ENCODE data around the gene PDZRN4. TPM values are rescaled to one million over a fixed set of nuclear protein-coding genes. Genes with fewer than 3 reads are reported as not detected.

PDZRN4 gene
- total RNA-seq, 1 donor from 2014 or later: 0.14 TPM

DNA sequence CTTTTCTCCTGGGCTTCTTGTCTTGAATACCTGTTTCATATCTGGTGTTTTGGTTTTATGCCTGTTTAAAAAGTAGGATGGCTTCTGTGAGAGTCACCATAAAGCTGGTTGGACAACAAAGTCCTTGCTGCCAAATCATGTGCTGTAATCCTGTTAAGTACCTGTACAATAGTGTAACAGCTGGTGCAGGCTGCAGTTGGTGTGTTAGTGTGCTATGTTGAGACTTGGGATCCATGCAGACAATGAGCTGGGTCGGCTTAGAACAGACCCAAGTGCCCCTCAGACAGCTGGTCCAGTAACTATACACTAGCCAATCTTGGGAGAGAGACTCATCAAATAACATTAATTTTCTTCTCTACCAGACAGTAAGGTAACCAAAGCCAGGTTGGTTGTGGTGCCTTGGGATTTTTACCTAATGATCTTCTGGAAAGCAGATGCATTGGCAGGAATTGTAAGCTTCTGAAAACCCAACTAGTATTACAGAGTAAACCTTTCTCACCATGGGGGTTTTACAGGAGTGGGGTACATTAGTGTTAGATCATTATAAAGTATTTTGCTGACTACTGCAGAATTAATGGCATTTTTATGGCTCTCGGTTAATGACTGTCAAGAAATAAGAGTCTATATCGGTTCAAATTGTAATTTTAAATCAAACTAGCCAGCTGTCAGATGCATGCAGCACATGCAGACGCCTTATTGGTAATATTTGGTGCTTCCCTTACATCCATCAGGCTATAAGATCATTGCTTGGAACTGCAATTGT lies 231.2 kb downstream of the PDZRN4 start:
- no peak overlapping the region for H3K4me3 ChIP-seq
- peaks cover 6% of the 10 kb centered on the region for H3K9me3 ChIP-seq (replicated peaks)
- no peak for DNase-seq
- H3K4me1 ChIP-seq: no peaks in the 10 kb centered on the region
- TF ChIP-seq CTCF (IDR thresholded peaks at IDR 0.05; ENCODE audit: borderline replicate concordance): no peak
- no peak overlapping the region for H3K27ac ChIP-seq (replicated peaks)
- no peaks in the 10 kb centered on the region for H3K27me3 ChIP-seq (ENCODE audit: low read depth)
- no peaks in the 10 kb centered on the region for H3K36me3 ChIP-seq
- intact Hi-C loops (cut with micrococcal nuclease): no loop called here

DNA sequence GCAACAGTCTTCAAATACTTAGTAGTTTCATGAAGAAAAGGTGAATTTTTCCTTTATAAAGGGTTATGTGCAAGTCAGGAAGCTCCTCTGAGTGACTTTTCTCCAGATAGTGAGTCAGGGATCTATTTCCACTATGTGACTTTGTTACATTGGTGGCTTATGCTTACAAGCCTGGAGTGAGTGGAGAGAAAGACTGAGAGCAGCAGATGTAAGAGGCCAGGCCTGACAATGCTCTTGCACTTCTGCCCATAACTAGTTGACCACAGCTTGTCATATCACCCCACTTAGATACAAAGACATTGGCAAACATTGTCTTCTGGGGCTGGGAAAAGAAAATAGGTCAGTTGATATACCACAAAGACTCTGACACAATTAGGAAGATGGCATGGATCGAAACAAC lies 236.5 kb downstream of the PDZRN4 start:
- H3K9me3 ChIP-seq (replicated peaks): no peaks in the 10 kb centered on the region
- intact Hi-C loops (cut with micrococcal nuclease): no loop called here

DNA sequence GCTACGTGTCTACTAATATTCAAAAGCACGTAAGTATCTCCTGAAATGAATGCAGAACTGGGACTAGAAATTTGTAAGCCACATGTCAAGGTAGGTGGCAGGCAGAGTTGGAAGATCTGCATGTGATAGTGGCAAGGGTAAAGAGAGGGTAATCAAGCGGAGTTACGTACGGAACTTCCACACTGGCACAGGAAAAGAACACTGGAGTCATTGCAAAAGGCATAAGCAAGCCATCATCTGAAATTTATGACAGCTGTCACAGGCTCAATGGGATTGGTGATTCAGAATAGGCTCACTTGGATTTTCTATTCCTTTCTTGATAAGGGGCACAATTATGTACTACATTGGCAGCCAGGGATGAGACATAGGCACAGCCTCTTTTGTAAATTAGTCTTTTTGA lies 245.3 kb downstream of the PDZRN4 start:
- TF ChIP-seq CTCF (IDR thresholded peaks at IDR 0.05; ENCODE audit: borderline replicate concordance): no peak
- intact Hi-C loops (cut with micrococcal nuclease): no loop called here
- H3K27me3 ChIP-seq (ENCODE audit: low read depth): no peaks in the 10 kb centered on the region
- H3K36me3 ChIP-seq: no peaks in the 10 kb centered on the region
- no peak overlapping the region for H3K4me3 ChIP-seq
- no peaks in the 10 kb centered on the region for H3K4me1 ChIP-seq
- H3K27ac ChIP-seq (replicated peaks): no peak overlapping the region
- no peaks in the 10 kb centered on the region for H3K9me3 ChIP-seq (replicated peaks)
- DNase-seq: no peak

More for the DNA sequence above, 236.5 kb downstream of the PDZRN4 start:
- Histone ChIP-seq H3K27ac (replicated peaks) (no peak overlapping the region), H3K4me1 (no peaks in the 10 kb centered on the region), H3K4me3 (no peak overlapping the region), H3K36me3 (no peaks in the 10 kb centered on the region), H3K27me3 (ENCODE audit: low read depth) (no peaks in the 10 kb centered on the region)
- no peak for TF ChIP-seq CTCF (IDR thresholded peaks at IDR 0.05; ENCODE audit: borderline replicate concordance)
- DNase-seq: no peak

DNA sequence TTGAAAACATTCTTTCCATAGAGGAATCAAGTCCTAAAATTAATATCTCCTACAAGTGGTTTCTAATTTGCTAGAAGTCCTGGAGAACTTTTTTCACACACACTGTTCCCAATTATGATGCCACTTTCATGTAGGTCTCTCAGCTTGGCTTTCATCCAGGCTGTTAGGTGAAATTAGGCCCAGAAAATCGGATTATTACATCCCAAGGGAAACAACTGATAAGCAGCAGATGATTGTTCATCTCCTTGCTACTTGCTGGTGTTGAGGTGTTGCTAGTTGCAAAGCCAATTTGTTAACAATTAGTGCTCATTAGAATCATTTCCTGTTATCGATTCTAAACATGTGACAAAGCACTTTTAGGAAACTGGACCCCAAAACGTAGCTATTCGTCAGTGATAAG lies 248.0 kb downstream of the PDZRN4 start:
- Histone ChIP-seq H3K9me3 (replicated peaks) (no peaks in the 10 kb centered on the region), H3K4me1 (no peaks in the 10 kb centered on the region), H3K27me3 (ENCODE audit: low read depth) (no peaks in the 10 kb centered on the region), H3K4me3 (no peak overlapping the region), H3K36me3 (no peaks in the 10 kb centered on the region), H3K27ac (replicated peaks) (no peak overlapping the region)
- TF ChIP-seq CTCF (IDR thresholded peaks at IDR 0.05; ENCODE audit: borderline replicate concordance): no peak
- DNase-seq: no peak
- intact Hi-C loops (cut with micrococcal nuclease): no loop called here

GRCh38 chr12:41437563-41437962 lies 249.4 kb downstream of the PDZRN4 start:
- Histone ChIP-seq H3K4me1 (no peaks in the 10 kb centered on the region), H3K27me3 (ENCODE audit: low read depth) (no peaks in the 10 kb centered on the region), H3K36me3 (no peaks in the 10 kb centered on the region), H3K27ac (replicated peaks) (no peak overlapping the region), H3K9me3 (replicated peaks) (no peaks in the 10 kb centered on the region), H3K4me3 (no peak overlapping the region)
- DNase-seq: no peak
- TF ChIP-seq CTCF (IDR thresholded peaks at IDR 0.05; ENCODE audit: borderline replicate concordance): no peak
- intact Hi-C loops (cut with micrococcal nuclease): no loop called here

All from left ventricle myocardium inferior (tissue), 1 donor.